ENCODE data around the gene FBRS.

FBRS gene

GRCh38 chr16:30677931-30678585 lies 19.8 kb downstream of the FBRS start:
- Histone ChIP-seq H3K4me3 (ENCODE audit: low read depth, low read length) (no peak overlapping the region), H3K36me3 (no peaks in the 10 kb centered on the region), H3K4me1 (no peaks in the 10 kb centered on the region), H3K27me3 (no peaks in the 10 kb centered on the region), H3K9me3 (no peaks in the 10 kb centered on the region)
- no peak for DNase-seq
- TF ChIP-seq CTCF (IDR thresholded peaks at IDR 0.05; ENCODE audit: low read depth, low read length): no peak

GRCh38 chr16:30678586-30678970 lies 20.3 kb downstream of the FBRS start:
- no peak for DNase-seq
- Histone ChIP-seq H3K27me3 (no peaks in the 10 kb centered on the region), H3K4me3 (ENCODE audit: low read depth, low read length) (no peak overlapping the region), H3K9me3 (no peaks in the 10 kb centered on the region), H3K4me1 (no peaks in the 10 kb centered on the region), H3K36me3 (no peaks in the 10 kb centered on the region)
- no peak for TF ChIP-seq CTCF (IDR thresholded peaks at IDR 0.05; ENCODE audit: low read depth, low read length)

GRCh38 chr16:30680326-30680725 lies 22.1 kb downstream of the FBRS start:
- Histone ChIP-seq H3K36me3 (no peaks in the 10 kb centered on the region), H3K27me3 (no peaks in the 10 kb centered on the region), H3K4me3 (ENCODE audit: low read depth, low read length) (no peak overlapping the region), H3K9me3 (no peaks in the 10 kb centered on the region), H3K4me1 (no peaks in the 10 kb centered on the region)
- DNase-seq: no peak
- no peak for TF ChIP-seq CTCF (IDR thresholded peaks at IDR 0.05; ENCODE audit: low read depth, low read length)

- H3K27me3 ChIP-seq: no peaks in the 10 kb centered on the region
- no peaks in the 10 kb centered on the region for H3K36me3 ChIP-seq
- TF ChIP-seq CTCF (IDR thresholded peaks at IDR 0.05; ENCODE audit: low read depth, low read length): no peak
- H3K4me1 ChIP-seq: no peaks in the 10 kb centered on the region
- H3K4me3 ChIP-seq (ENCODE audit: low read depth, low read length): no peak overlapping the region
- no peaks in the 10 kb centered on the region for H3K9me3 ChIP-seq
- no peak for DNase-seq
These were observed 30.5 kb downstream of the FBRS start for GRCh38 chr16:30688701-30689100.

GRCh38 chr16:30691907-30692306 lies 33.7 kb downstream of the FBRS start:
- no peaks in the 10 kb centered on the region for H3K27me3 ChIP-seq
- no peak for TF ChIP-seq CTCF (IDR thresholded peaks at IDR 0.05; ENCODE audit: low read depth, low read length)

GRCh38 chr16:30692396-30693064 lies 34.3 kb downstream of the FBRS start:
- DNase-seq: no peak
- Histone ChIP-seq H3K4me3 (ENCODE audit: low read depth, low read length) (no peak overlapping the region), H3K4me1 (no peaks in the 10 kb centered on the region), H3K9me3 (no peaks in the 10 kb centered on the region), H3K27me3 (no peaks in the 10 kb centered on the region), H3K36me3 (no peaks in the 10 kb centered on the region)
- TF ChIP-seq CTCF (IDR thresholded peaks at IDR 0.05; ENCODE audit: low read depth, low read length): no peak

More at GRCh38 chr16:30691907-30692306, 33.7 kb downstream of the FBRS start:
- Histone ChIP-seq H3K36me3 (no peaks in the 10 kb centered on the region), H3K4me1 (no peaks in the 10 kb centered on the region), H3K9me3 (no peaks in the 10 kb centered on the region), H3K4me3 (ENCODE audit: low read depth, low read length) (no peak overlapping the region)
- DNase-seq: no peak
